Activated CD8-positive, alpha-beta T cell treated with anti-CD3 and anti-CD28 coated beads for 36 hours (primary cell): ENCODE results near the gene UBE2J2. TPM values are rescaled to one million over a fixed set of nuclear protein-coding genes. Genes with fewer than 3 reads are reported as not detected.

Source experiments
- ATAC-seq: fragments of 200-7000 bp; cut with Tn5 transposase; one replicate; pipeline ENCODE4 v1.10.0; 2021; ENCODE audit warnings: mild to moderate bottlenecking, moderate library complexity
- CTCF ChIA-PET: fragments of 350-600 bp; sonication (Branson Sonifier 250); formaldehyde crosslinking; loops from one replicate; lab custom pipeline; 2021; ENCODE audit warnings: antibody characterized with exemption; lab: Charles Lee
- POLR2A ChIA-PET: fragments of 350-600 bp; sonication (Branson Sonifier 250); formaldehyde crosslinking; loops from one replicate; lab custom pipeline; 2021; ENCODE audit warnings: antibody characterized with exemption; lab: Charles Lee
- DNase-seq: peaks from one replicate; pipeline ENCODE4 v3.0.0-alpha.2; 2020
- H3K27ac Mint-ChIP-seq: one replicate; pipeline ENCODE4 v1.8.0; 2021; ENCODE audit warnings: mild to moderate bottlenecking, mixed read lengths
- H3K27me3 Mint-ChIP-seq: one replicate; pipeline ENCODE4 v1.8.0; 2021; ENCODE audit warnings: mixed read lengths
- H3K36me3 Mint-ChIP-seq: one replicate; pipeline ENCODE4 v1.8.0; 2021; ENCODE audit warnings: low read depth, mixed read lengths
- H3K4me1 Mint-ChIP-seq: one replicate; pipeline ENCODE4 v1.8.0; 2021; ENCODE audit warnings: low read depth, mixed read lengths
- H3K4me3 Mint-ChIP-seq: one replicate; pipeline ENCODE4 v1.8.0; 2021; ENCODE audit warnings: mild to moderate bottlenecking, moderate library complexity, mixed read lengths
- H3K9me3 Mint-ChIP-seq: one replicate; pipeline ENCODE4 v1.8.0; 2021; ENCODE audit warnings: mixed read lengths
- intact Hi-C: fragments of 100-400 bp; cut with micrococcal nuclease; formaldehyde crosslinking; loops from one replicate; pipeline ENCODE4 v1.10.0; 2022
- total RNA-seq, 2 experiments: library from RNA; stranded (reverse); gene quantifications; one replicate each; pipeline ENCODE4 v1.2.3, GENCODE V29; 2021
- TF ChIP-seq, protein P1 (sequence below): fragments of 200-600 bp; IDR thresholded peaks from one replicate; pipeline ENCODE4 v1.8.0; 2022; ENCODE audit warnings: antibody characterized with exemption, mild to moderate bottlenecking

UBE2J2 gene
- total RNA-seq, 2 experiments from 2014 or later, result 52.3 to 59.2 TPM

DNA sequence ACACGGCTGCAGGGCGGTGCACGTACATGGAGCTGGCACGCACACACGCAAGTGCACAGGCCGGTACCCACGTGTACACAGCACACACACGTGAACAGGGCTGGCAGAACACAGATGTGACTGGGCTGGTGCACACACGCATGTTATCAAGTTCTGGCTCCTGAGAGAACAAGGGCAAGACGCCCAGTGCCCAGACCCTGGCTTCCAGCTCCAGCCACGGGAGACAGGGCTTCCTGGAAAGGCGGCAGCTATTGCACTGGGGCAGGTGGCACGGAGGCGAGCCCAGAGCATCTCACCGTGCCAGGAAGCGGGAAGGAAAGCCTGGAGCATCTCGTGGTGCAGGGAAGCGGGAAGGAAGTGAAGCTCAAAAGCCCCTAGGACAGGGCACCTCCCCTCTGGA lies 47.7 kb downstream of the UBE2J2 start:
- ATAC-seq (no peak), DNase-seq (no peak)
- TF ChIP-seq, protein P1, sequence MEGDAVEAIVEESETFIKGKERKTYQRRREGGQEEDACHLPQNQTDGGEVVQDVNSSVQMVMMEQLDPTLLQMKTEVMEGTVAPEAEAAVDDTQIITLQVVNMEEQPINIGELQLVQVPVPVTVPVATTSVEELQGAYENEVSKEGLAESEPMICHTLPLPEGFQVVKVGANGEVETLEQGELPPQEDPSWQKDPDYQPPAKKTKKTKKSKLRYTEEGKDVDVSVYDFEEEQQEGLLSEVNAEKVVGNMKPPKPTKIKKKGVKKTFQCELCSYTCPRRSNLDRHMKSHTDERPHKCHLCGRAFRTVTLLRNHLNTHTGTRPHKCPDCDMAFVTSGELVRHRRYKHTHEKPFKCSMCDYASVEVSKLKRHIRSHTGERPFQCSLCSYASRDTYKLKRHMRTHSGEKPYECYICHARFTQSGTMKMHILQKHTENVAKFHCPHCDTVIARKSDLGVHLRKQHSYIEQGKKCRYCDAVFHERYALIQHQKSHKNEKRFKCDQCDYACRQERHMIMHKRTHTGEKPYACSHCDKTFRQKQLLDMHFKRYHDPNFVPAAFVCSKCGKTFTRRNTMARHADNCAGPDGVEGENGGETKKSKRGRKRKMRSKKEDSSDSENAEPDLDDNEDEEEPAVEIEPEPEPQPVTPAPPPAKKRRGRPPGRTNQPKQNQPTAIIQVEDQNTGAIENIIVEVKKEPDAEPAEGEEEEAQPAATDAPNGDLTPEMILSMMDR, result no peak
- H3K27ac Mint-ChIP-seq, result no peak overlapping the region
- ChIA-PET CTCF (interaction anchor here (0.9 kb wide), 1 partner anchor 105 kb away, joined by 3 read pairs; no protein-coding TSS in a partner anchor), POLR2A (interaction anchor here (1.7 to 7.9 kb wide), 2 partner anchors 10 to 103 kb away, joined by 3 to 64 read pairs; partner anchors contain the start of gene TNFRSF4)
- peaks cover 23% of the 10 kb centered on the region for H3K4me1 Mint-ChIP-seq
- intact Hi-C loops, result no loop called here
- no peak overlapping the region for H3K4me3 Mint-ChIP-seq
- peaks cover 43% of the 10 kb centered on the region for H3K36me3 Mint-ChIP-seq
- H3K27me3 Mint-ChIP-seq, result no peaks in the 10 kb centered on the region
- no peaks in the 10 kb centered on the region for H3K9me3 Mint-ChIP-seq

DNA sequence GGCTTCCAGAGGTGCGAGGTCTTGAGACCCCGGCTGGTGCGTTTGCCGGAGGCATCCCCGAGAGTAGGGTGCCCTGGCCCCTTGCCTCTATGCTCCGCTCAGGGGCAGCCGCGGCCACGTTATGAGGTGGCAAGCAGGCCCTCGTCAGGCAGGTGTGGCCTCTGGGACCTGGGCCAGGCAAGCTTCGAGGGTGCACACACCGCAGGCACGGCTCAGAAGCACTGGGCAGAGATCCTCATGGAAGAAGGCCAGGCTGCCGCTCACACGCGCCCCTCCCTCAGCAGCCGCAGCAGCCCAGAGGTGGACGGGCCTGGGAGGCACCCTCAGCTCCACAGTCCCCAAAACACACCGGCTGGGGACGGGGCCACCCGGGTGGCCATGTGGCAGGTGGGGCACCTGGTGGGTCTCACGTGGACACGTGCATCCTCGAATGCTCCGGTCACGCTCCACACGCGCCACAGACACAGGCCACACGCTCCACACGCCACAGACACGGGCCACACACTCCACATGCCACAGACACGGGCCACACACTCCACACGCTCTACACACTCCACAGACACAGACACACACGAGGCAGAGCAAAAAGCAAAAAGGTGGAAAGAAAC lies 48.3 kb downstream of the UBE2J2 start:
- Mint-ChIP-seq H3K27ac (no peak overlapping the region), H3K4me1 (peaks cover 18% of the 10 kb centered on the region), H3K4me3 (no peak overlapping the region), H3K36me3 (peaks cover 43% of the 10 kb centered on the region), H3K27me3 (no peaks in the 10 kb centered on the region), H3K9me3 (no peaks in the 10 kb centered on the region)
- ChIA-PET POLR2A (interaction anchor here (1.7 to 7.9 kb wide), 2 partner anchors 10 to 103 kb away, joined by 3 to 64 read pairs; partner anchors contain the start of gene TNFRSF4), CTCF (no interaction called here)
- TF ChIP-seq, protein P1, result no peak
- no peak for DNase-seq
- ATAC-seq, result no peak
- intact Hi-C loops, result no loop called here

- peaks cover 15% of the 10 kb centered on the region for H3K4me1 Mint-ChIP-seq
- ATAC-seq, result no peak
- no peak overlapping the region for H3K4me3 Mint-ChIP-seq
- intact Hi-C loops, result no loop called here
- no peak for DNase-seq
- TF ChIP-seq, protein P1, result no peak
- H3K27me3 Mint-ChIP-seq, result no peaks in the 10 kb centered on the region
- no peak overlapping the region for H3K27ac Mint-ChIP-seq
- peaks cover 33% of the 10 kb centered on the region for H3K36me3 Mint-ChIP-seq
- POLR2A ChIA-PET, result interaction anchor here (0.9 kb wide), 1 partner anchor 13 kb away, joined by 3 read pairs; no protein-coding TSS in a partner anchor
- CTCF ChIA-PET, result no interaction called here
- no peaks in the 10 kb centered on the region for H3K9me3 Mint-ChIP-seq
Observed at GRCh38 chr1:1223891-1224290, 49.8 kb downstream of the UBE2J2 start.

DNA sequence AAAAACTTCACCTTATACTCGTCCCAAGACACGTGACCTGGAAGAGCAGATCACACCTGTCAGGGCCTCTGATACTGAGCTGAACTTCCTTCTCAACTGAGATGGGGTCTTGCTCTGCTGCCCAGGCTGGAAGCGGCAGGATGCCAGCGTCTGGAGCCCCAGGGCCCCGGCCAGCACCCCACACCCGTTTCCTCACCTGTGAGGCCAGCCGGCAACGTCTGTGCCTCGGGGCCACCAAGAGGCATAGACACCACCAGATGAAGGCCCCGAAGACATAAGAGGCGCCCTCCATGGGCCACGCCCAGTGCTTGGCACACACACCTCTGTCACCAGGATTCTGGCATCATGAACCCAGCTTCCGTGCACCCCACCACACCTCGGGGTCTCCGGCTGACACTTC lies 50.3 kb downstream of the UBE2J2 start:
- peaks cover 14% of the 10 kb centered on the region for H3K4me1 Mint-ChIP-seq
- DNase-seq, result no peak
- intact Hi-C loops, result no loop called here
- TF ChIP-seq, protein P1, result no peak
- ATAC-seq, result no peak
- ChIA-PET POLR2A (no interaction called here), CTCF (no interaction called here)
- no peaks in the 10 kb centered on the region for H3K27me3 Mint-ChIP-seq
- H3K27ac Mint-ChIP-seq, result no peak overlapping the region
- H3K9me3 Mint-ChIP-seq, result no peaks in the 10 kb centered on the region
- H3K4me3 Mint-ChIP-seq, result no peak overlapping the region
- peaks cover 29% of the 10 kb centered on the region for H3K36me3 Mint-ChIP-seq

DNA sequence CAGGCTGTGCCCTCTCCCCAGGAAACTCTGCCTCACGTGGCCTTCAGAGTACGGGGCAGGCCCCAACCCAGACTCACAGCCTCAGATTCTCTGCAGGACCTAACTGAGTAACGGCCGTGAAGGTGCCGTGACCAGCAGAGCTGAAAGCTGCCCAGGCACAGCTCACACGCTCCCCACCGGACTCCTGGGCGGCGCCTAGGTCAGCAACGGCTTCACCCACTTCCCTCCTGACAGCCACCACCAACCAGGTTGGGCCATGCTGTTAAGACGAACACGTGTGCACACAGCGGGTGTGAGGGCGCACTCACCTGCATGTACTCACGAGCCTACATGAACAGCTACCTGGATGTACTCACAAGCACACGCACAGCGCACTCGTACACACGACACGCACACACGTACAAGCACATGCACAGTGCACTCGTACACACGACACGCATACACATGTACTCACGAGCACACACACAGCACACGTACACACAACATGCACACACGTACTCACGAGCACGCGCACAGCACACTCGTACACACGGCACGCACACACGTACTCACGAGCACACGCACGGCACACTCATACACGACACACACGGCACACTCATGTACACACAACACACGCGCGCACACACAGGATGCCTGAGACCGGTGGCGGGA lies 51.0 kb downstream of the UBE2J2 start:
- H3K4me1 Mint-ChIP-seq, result peaks cover 20% of the 10 kb centered on the region
- POLR2A ChIA-PET, result no interaction called here
- H3K27ac Mint-ChIP-seq, result no peak overlapping the region
- TF ChIP-seq, protein P1, result no peak
- intact Hi-C loops, result no loop called here
- no peaks in the 10 kb centered on the region for H3K9me3 Mint-ChIP-seq
- DNase-seq (no peak), ATAC-seq (no peak)
- peaks cover 34% of the 10 kb centered on the region for H3K36me3 Mint-ChIP-seq
- CTCF ChIA-PET, result no interaction called here
- H3K4me3 Mint-ChIP-seq, result no peak overlapping the region
- no peaks in the 10 kb centered on the region for H3K27me3 Mint-ChIP-seq
